Ovary (tissue), 3 donors: ENCODE data around the gene NPAS3.

Experiments
- POLR2A ChIP-seq: fragments of 450-650 bp; IDR thresholded peaks from one replicate; pipeline ENCODE4 v1.6.1; 2017; ENCODE audit warnings: antibody characterized with exemption, mild to moderate bottlenecking, moderate library complexity
- TF ChIP-seq, protein P1 (sequence below), 3 donors: fragments of 450-650 bp in 2 of 3; fragments of 200-600 bp in 1 of 3; IDR thresholded peaks; one replicate each; pipeline versions ENCODE4 v1.5.1 to v1.8.0; 2016 to 2022; ENCODE audit warnings: antibody characterized with exemption in 3 of 3, mild to moderate bottlenecking in 1 of 3
- donor health status: DM: no; HTN: no; CAD: no.

DNA sequence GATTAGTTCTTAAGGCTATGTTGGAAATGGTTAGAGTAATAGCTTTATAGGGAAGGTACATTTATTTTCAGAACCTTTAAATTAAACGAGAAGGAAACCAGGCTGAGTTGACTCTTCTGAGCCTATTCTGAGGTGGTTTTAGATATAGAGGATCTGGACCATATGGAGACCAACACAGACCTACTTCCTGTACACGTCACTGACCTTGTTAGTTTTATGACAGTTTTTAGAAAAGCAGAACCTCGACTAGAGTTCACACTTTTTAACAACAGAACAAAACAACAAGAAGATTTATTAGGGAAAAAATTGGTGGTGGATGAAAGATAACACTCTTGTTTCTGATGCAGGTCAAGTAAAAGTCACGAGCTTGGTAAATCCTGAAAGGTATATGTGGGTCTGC lies 107.1 kb downstream of the NPAS3 start:
- TF ChIP-seq, protein P1, sequence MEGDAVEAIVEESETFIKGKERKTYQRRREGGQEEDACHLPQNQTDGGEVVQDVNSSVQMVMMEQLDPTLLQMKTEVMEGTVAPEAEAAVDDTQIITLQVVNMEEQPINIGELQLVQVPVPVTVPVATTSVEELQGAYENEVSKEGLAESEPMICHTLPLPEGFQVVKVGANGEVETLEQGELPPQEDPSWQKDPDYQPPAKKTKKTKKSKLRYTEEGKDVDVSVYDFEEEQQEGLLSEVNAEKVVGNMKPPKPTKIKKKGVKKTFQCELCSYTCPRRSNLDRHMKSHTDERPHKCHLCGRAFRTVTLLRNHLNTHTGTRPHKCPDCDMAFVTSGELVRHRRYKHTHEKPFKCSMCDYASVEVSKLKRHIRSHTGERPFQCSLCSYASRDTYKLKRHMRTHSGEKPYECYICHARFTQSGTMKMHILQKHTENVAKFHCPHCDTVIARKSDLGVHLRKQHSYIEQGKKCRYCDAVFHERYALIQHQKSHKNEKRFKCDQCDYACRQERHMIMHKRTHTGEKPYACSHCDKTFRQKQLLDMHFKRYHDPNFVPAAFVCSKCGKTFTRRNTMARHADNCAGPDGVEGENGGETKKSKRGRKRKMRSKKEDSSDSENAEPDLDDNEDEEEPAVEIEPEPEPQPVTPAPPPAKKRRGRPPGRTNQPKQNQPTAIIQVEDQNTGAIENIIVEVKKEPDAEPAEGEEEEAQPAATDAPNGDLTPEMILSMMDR (IDR thresholded peaks at IDR 0.05), result no peak
- TF ChIP-seq POLR2A, result no peak
